IPS-18a (cell line): Measurements from ENCODE around the gene DCDC1.

Experiments
- H3K27ac ChIP-seq: one replicate; pipeline ENCODE4 v1.5.1; 2013; ENCODE audit warnings: low read length
- H3K27me3 ChIP-seq: one replicate; pipeline ENCODE4 v1.6.1; 2013; ENCODE audit warnings: mild to moderate bottlenecking, low read length; ENCODE audit not compliant: control insufficient read depth, insufficient read depth
- H3K36me3 ChIP-seq: one replicate; pipeline ENCODE4 v1.6.1; 2013; ENCODE audit warnings: low read depth, low read length; ENCODE audit not compliant: control insufficient read depth
- H3K4me1 ChIP-seq: one replicate; pipeline ENCODE4 v1.6.1; 2013; ENCODE audit warnings: low read depth, low read length; ENCODE audit not compliant: control insufficient read depth
- H3K4me3 ChIP-seq: one replicate; pipeline ENCODE4 v1.5.1; 2013; ENCODE audit warnings: low read length
- H3K9ac ChIP-seq: one replicate; pipeline ENCODE4 v1.6.1; 2013; ENCODE audit warnings: mild to moderate bottlenecking, low read length, moderate library complexity
- H3K9me3 ChIP-seq: one replicate; pipeline ENCODE4 v1.6.1; 2013; ENCODE audit warnings: low read depth, low read length; ENCODE audit not compliant: control insufficient read depth

The DCDC1 gene

DNA sequence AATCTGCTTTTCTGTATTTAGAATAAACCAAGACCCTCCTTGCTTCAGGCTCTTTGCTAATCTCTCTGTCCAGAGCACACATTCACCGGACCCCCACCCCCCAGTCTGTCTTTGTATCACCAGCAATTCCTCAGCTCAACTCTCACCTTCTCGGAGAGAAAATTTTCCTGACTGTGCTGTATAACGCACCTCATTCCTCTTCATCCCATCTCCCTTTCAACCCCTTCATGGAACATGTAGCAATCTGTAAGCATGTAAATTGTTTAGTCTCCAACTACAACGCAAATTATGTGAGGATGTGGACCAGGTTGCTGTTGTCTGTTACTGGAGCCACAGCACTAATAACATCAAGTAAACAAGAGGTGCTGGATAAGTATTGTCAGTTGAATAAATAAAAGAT is 349.8 kb downstream of the DCDC1 start:
- no peaks in the 10 kb centered on the region for H3K36me3 ChIP-seq
- H3K4me1 ChIP-seq, result no peaks in the 10 kb centered on the region
- H3K27me3 ChIP-seq, result no peaks in the 10 kb centered on the region
- H3K9ac ChIP-seq, result no peak overlapping the region
- H3K4me3 ChIP-seq, result no peak overlapping the region
- H3K9me3 ChIP-seq, result no peaks in the 10 kb centered on the region
- H3K27ac ChIP-seq, result no peak overlapping the region

DNA sequence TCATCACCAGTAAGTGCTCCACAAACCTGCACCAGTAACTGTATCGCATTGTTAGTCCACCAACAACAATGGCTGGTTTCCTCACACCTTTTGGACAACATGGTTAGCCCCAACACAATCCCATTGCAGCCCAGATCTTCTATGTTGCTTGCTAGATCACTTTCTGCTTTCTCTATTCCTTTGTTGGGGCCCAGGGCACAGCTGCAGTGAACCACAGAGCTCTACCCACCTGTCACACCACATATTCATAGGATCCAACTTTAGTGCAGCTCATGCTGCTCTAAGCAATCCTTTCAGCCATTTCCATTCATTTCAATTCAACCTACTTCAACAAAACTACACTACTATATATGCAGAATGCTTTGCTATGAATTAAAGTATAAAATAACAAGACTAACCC is 364.3 kb downstream of the DCDC1 start:
- no peaks in the 10 kb centered on the region for H3K36me3 ChIP-seq
- no peak overlapping the region for H3K4me3 ChIP-seq
- no peak overlapping the region for H3K9ac ChIP-seq
- H3K4me1 ChIP-seq, result no peaks in the 10 kb centered on the region
- H3K9me3 ChIP-seq, result no peaks in the 10 kb centered on the region
- no peak overlapping the region for H3K27ac ChIP-seq
- no peaks in the 10 kb centered on the region for H3K27me3 ChIP-seq

DNA sequence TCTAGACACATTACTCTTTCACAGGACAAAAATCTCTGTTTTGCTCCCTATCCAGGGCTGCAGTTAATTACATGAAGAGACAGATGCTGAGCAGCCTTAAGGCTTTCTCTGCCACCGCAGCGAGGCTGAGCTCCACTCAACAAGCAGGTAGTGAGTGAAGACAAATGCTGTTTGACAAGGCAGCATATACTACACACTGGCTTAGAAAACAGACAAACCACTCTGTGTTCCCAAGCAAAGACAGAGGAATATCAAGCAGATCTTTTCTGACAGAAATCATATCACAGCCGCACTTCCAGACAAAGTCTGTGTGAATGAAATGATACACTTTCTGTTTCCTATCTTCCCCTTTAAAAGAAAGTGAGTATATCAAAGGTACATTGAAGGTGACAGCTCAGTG is 368.1 kb downstream of the DCDC1 start:
- Histone ChIP-seq H3K4me1 (no peaks in the 10 kb centered on the region), H3K9me3 (no peaks in the 10 kb centered on the region), H3K4me3 (no peak overlapping the region), H3K27ac (no peak overlapping the region), H3K27me3 (no peaks in the 10 kb centered on the region), H3K9ac (no peak overlapping the region), H3K36me3 (no peaks in the 10 kb centered on the region)

DNA sequence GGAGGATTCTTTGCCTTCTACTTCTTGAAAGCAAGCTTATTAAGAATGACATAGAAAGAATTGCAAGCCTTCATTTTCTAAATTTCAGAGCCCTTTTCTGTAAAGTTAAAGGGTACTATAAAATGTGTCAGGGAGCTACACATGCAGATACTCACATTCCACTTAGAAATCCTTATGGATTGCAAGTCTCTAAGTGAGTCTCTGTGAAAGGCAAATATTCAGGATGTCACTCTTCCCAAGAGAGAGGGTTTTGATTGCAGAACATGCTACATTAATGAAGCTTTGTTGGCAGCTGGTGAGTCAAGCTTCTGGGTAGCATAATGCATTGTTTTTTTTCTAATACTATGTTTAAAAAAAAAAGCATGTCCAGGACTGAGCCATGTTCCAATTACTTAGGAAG is 369.2 kb downstream of the DCDC1 start:
- H3K27ac ChIP-seq, result no peak overlapping the region
- H3K27me3 ChIP-seq, result no peaks in the 10 kb centered on the region
- no peaks in the 10 kb centered on the region for H3K4me1 ChIP-seq
- no peak overlapping the region for H3K9ac ChIP-seq
- H3K9me3 ChIP-seq, result no peaks in the 10 kb centered on the region
- H3K36me3 ChIP-seq, result no peaks in the 10 kb centered on the region
- H3K4me3 ChIP-seq, result no peak overlapping the region

DNA sequence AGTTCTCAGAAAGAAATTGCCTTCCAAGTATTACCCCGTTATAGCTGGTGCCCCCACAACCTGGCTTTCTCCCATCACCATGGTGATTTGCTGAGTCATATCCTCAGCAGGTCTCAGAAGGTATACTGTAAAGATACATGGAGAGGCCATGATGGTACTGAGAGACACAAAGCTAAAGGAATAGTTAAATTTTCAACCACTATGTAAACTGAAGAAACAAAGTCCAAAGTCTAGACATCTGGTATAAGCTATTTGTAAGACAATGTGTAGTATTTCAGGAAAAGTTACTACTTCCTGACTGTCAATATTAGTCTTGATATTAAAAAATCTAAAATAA is 377.1 kb downstream of the DCDC1 start:
- Histone ChIP-seq H3K4me1 (peaks cover 8% of the 10 kb centered on the region), H3K27ac (peak overlapping the region; percentile 30), H3K9me3 (no peaks in the 10 kb centered on the region), H3K27me3 (no peaks in the 10 kb centered on the region), H3K9ac (no peak overlapping the region), H3K4me3 (no peak overlapping the region), H3K36me3 (no peaks in the 10 kb centered on the region)

DNA sequence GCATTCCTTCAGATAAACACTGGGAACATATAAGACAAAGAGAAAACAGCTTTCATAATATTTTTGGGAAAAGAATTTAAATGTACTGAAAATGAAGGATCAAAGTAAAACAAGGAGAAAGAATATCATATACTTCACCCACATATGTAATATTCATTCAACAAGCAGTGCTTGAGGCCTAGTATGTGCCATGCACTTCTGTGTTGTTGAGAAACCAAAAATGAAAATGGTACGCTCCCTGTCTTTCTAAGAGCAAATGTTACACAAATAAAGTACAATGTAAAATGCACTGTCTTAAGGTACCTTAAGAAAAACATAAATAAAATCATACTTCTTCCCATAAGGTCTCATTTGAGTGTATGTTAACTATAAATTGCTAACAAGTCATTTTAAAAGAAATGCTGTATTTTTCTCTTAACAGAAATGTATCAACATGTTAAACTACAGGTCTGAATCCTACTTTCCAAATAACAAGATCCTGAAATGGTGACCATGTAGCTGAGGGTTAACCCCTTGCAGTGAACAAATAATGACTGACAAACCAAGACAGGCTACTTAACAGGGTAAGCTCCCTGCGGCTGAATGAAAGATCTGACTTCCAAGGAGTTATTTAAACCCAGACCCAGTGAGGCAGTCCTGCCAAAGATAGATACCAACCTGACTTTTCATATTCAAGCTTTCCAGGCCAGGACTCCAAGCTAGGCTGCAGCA is 377.6 kb downstream of the DCDC1 start:
- no peaks in the 10 kb centered on the region for H3K9me3 ChIP-seq
- no peaks in the 10 kb centered on the region for H3K36me3 ChIP-seq
- H3K4me3 ChIP-seq, result no peak overlapping the region
- peaks cover 8% of the 10 kb centered on the region for H3K4me1 ChIP-seq
- H3K27me3 ChIP-seq, result no peaks in the 10 kb centered on the region
- no peak overlapping the region for H3K9ac ChIP-seq
- H3K27ac ChIP-seq, result peak overlapping the region; percentile 30

DNA sequence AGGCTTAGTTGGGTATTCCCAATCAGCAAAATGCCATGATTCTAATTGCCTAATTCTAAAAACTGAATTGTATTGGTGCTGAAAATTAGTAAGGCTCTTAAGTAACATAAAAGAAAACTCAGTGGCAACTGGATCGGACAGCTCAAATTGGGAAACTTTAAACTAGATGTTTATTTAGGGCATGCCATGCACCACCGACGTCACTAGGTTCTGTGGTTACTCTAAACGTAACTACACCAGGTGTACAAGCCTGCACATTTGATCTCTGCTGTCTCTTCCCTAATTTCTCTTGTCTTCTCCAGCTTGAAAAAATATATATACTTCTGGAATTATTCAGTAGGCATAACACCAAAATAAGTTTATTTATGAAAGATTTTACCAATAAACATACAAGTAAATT is 378.2 kb downstream of the DCDC1 start:
- Histone ChIP-seq H3K27ac (no peak overlapping the region), H3K9ac (no peak overlapping the region), H3K27me3 (no peaks in the 10 kb centered on the region), H3K36me3 (no peaks in the 10 kb centered on the region), H3K4me3 (no peak overlapping the region), H3K9me3 (no peaks in the 10 kb centered on the region), H3K4me1 (peaks cover 8% of the 10 kb centered on the region)

DNA sequence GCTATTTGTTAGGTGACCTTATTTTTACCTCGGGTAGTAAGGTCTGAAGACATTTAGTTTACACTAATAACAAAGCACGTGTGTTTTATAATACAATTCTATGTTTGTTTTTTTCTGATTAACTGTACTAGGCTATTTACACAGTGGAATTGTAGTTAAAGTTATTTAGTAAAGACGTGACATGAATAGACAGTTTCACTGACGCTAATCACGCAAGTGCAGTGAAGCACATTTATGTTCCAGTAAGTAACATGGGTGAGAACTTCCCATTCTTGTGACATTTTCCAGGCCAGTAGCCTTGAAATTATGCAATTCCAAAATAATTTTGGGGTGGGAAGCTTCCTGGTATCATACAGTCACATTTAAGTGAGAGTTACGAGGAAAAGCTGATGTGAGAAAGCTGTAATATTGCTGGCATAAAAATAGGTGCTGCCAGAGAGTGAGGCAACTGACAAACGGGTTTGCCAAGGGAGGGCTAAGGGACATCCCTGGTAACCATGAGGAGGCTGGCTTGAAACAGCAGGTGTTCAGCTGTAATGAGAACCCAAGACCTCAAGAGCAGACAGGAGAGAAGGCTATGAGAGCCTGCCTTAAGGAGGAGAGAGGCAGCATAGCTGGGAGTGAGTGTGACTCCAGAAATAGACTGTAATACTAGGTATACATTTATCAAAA is 378.8 kb downstream of the DCDC1 start:
- no peak overlapping the region for H3K9ac ChIP-seq
- no peak overlapping the region for H3K4me3 ChIP-seq
- H3K36me3 ChIP-seq, result no peaks in the 10 kb centered on the region
- no peak overlapping the region for H3K27ac ChIP-seq
- peaks cover 8% of the 10 kb centered on the region for H3K4me1 ChIP-seq
- no peaks in the 10 kb centered on the region for H3K27me3 ChIP-seq
- no peaks in the 10 kb centered on the region for H3K9me3 ChIP-seq

DNA sequence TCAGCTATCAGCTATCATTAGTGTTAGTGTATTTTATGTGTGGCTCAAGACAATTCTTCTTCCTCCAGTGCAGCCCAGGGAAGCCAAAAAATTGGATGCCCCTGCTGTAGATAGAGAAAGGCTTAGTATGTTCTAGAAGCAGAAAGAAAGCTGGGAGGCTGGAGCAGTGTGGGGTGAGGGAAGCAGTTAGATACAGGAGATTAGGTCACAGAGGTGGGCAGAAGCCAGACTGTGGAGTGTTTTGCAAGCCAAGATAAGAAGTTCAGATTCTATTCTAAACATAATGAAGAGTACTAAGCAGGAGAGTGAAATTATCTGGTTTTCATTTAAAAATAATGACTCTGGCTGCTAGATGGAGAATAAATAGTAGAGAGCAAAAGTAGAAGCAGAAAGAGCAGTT is 381.7 kb downstream of the DCDC1 start:
- no peak overlapping the region for H3K27ac ChIP-seq
- no peak overlapping the region for H3K4me3 ChIP-seq
- H3K36me3 ChIP-seq, result no peaks in the 10 kb centered on the region
- H3K9me3 ChIP-seq, result no peaks in the 10 kb centered on the region
- no peaks in the 10 kb centered on the region for H3K27me3 ChIP-seq
- no peak overlapping the region for H3K9ac ChIP-seq
- H3K4me1 ChIP-seq, result peaks cover 19% of the 10 kb centered on the region

DNA sequence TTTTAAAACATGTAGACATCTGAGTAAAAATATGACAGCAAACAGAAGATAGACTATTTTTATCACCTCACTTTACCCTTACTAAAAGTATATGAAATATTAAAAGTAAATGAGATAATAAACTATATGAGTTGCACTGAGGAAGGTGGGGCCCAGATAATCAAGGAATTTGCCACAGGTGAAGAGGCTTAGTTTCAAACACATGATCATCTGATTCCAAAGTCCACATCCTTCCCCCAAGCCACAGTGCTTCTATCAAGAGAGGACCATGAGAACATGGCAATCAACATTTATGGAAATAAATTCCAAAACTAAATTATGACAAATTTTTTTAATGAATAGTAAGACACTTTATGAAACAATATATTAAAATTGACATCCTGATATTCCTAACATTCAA is 384.0 kb downstream of the DCDC1 start:
- Histone ChIP-seq H3K4me3 (no peak overlapping the region), H3K27ac (no peak overlapping the region), H3K4me1 (peaks cover 11% of the 10 kb centered on the region), H3K9ac (no peak overlapping the region), H3K36me3 (no peaks in the 10 kb centered on the region), H3K27me3 (no peaks in the 10 kb centered on the region), H3K9me3 (no peaks in the 10 kb centered on the region)

DNA sequence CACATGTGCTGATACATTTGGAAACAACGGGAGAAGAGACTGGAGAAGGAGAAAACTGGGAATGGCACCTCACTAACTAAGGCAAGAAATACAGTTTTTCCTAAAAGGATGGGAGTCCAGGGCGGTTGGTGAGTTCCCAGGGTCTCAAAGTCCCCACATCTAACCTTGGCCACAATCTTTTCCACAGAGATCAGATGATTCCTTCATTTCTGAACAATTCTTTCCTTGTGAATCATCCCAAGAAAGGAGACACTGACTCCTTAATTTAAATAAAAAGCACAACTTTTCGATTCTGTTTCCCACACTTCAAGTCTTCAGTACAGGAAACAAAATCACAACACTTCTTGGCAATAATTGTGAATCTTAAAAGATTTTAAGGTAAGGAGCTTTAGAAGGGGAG is 384.7 kb downstream of the DCDC1 start:
- no peaks in the 10 kb centered on the region for H3K27me3 ChIP-seq
- peaks cover 11% of the 10 kb centered on the region for H3K4me1 ChIP-seq
- H3K4me3 ChIP-seq, result no peak overlapping the region

DNA sequence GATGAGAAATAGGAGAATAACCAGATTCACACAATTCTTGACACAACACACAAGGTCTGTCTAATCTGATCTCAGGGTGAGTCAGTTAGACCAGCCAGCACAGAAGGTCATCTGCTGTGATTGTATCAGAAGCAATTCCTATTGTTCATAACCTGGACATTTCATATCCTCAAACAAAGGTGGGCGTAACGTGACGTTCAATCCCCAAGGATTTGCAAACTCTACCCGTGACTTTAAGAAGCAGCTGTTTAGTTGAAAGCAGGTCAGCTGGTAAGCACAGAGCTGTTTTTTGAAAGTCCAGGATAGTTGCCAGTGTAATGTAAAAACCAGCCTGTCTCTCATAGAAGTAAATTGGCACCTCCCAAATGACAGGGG is 385.1 kb downstream of the DCDC1 start:
- H3K36me3 ChIP-seq, result no peaks in the 10 kb centered on the region
- no peak overlapping the region for H3K27ac ChIP-seq
- H3K4me1 ChIP-seq, result peaks cover 11% of the 10 kb centered on the region
- no peak overlapping the region for H3K4me3 ChIP-seq
- no peaks in the 10 kb centered on the region for H3K9me3 ChIP-seq
- H3K27me3 ChIP-seq, result no peaks in the 10 kb centered on the region
- no peak overlapping the region for H3K9ac ChIP-seq

More for the DNA sequence above, 384.7 kb downstream of the DCDC1 start:
- no peaks in the 10 kb centered on the region for H3K9me3 ChIP-seq
- H3K36me3 ChIP-seq, result no peaks in the 10 kb centered on the region
- H3K9ac ChIP-seq, result no peak overlapping the region
- H3K27ac ChIP-seq, result no peak overlapping the region
